ENCODE results near the gene SFMBT2.

The SFMBT2 gene

GRCh38 chr10:7424919-7425318, 14.1 kb upstream of the SFMBT2 start:
- TF ChIP-seq PKNOX1 (IDR thresholded peaks at IDR 0.05) (no peak), TARDBP (IDR thresholded peaks at IDR 0.05) (no peak), NFRKB (IDR thresholded peaks at IDR 0.05) (no peak), FOXK2 (IDR thresholded peaks at IDR 0.05) (no peak), BHLHE40 (IDR thresholded peaks at IDR 0.05; ENCODE audit: borderline replicate concordance) (no peak)
- POLR2A ChIA-PET = interaction anchor here (0.8 kb wide), 1 partner anchor 13 kb away, joined by 3 read pairs; no protein-coding TSS in a partner anchor
- DNase-seq (ENCODE audit: extremely low spot score) = no peak
- CTCF ChIA-PET = no interaction called here

- no peak for TF ChIP-seq FOXM1 (IDR thresholded peaks at IDR 0.05; ENCODE audit: borderline replicate concordance)
- no peak for TF ChIP-seq FOXA1 (IDR thresholded peaks at IDR 0.05)
- TF ChIP-seq LEF1 (IDR thresholded peaks at IDR 0.05; ENCODE audit: borderline replicate concordance) = no peak
- no peak for TF ChIP-seq ELF4 (IDR thresholded peaks at IDR 0.05)
- TF ChIP-seq ZNF384 (IDR thresholded peaks at IDR 0.05) = no peak
- TF ChIP-seq ARNT (IDR thresholded peaks at IDR 0.05) = no peak
- TF ChIP-seq SUZ12 (IDR thresholded peaks at IDR 0.05) = no peak
- TF ChIP-seq TARDBP (IDR thresholded peaks at IDR 0.05) = no peak
- TF ChIP-seq PKNOX1 (IDR thresholded peaks at IDR 0.05) = no peak
- no peak for TF ChIP-seq FOXK2 (IDR thresholded peaks at IDR 0.05)
- POLR2A ChIA-PET = interaction anchor here (0.8 to 0.9 kb wide), 2 partner anchors 13 to 14 kb away, joined by 3 to 4 read pairs; partner anchors contain the start of gene SFMBT2
- CTCF ChIA-PET = no interaction called here
- DNase-seq (ENCODE audit: extremely low spot score) = no peak
Observed at GRCh38 chr10:7424315-7424714, 13.5 kb upstream of the SFMBT2 start.

- POLR2A ChIA-PET = interaction anchor here (0.6 to 0.9 kb wide), 2 partner anchors 13 to 15 kb away, joined by 3 to 4 read pairs; partner anchors contain the start of gene SFMBT2
- CTCF ChIA-PET = interaction anchor here (0.8 kb wide), 1 partner anchor 123 kb away, joined by 3 read pairs; no protein-coding TSS in a partner anchor
- TF ChIP-seq TARDBP (IDR thresholded peaks at IDR 0.05) = no peak
- peak; percentile 62 for TF ChIP-seq PKNOX1 (IDR thresholded peaks at IDR 0.05)
- no peak for DNase-seq (ENCODE audit: extremely low spot score)
Observed at GRCh38 chr10:7423521-7423920, 12.7 kb upstream of the SFMBT2 start.

GRCh38 chr10:7421526-7421925, 10.7 kb upstream of the SFMBT2 start:
- no peak for DNase-seq (ENCODE audit: extremely low spot score)
- POLR2A ChIA-PET = no interaction called here
- no peak for TF ChIP-seq FOXK2 (IDR thresholded peaks at IDR 0.05)
- TF ChIP-seq HDGF (IDR thresholded peaks at IDR 0.05; ENCODE audit: borderline replicate concordance) = no peak
- TF ChIP-seq LEF1 (IDR thresholded peaks at IDR 0.05; ENCODE audit: borderline replicate concordance) = no peak
- no peak for TF ChIP-seq BHLHE40 (IDR thresholded peaks at IDR 0.05; ENCODE audit: borderline replicate concordance)
- no peak for TF ChIP-seq CTBP1 (IDR thresholded peaks at IDR 0.05; ENCODE audit: borderline replicate concordance)
- no peak for TF ChIP-seq L3MBTL2 (conservative IDR thresholded peaks at IDR 0.05)
- TF ChIP-seq FOXA1 (IDR thresholded peaks at IDR 0.05) = no peak
- no peak for TF ChIP-seq SP1 (IDR thresholded peaks at IDR 0.05)
- no peak for TF ChIP-seq TARDBP (IDR thresholded peaks at IDR 0.05)
- TF ChIP-seq PKNOX1 (IDR thresholded peaks at IDR 0.05) = no peak
- TF ChIP-seq SUZ12 (IDR thresholded peaks at IDR 0.05) = no peak
- TF ChIP-seq ARNT (IDR thresholded peaks at IDR 0.05) = no peak
- TF ChIP-seq ELF4 (IDR thresholded peaks at IDR 0.05) = no peak
- no peak for TF ChIP-seq ZNF384 (IDR thresholded peaks at IDR 0.05)
- CTCF ChIA-PET = interaction anchor here (0.6 kb wide), 1 partner anchor 673 kb away, joined by 4 read pairs; no protein-coding TSS in a partner anchor

GRCh38 chr10:7419998-7420397, 9.2 kb upstream of the SFMBT2 start:
- DNase-seq (ENCODE audit: extremely low spot score) = no peak
- CTCF ChIA-PET = interaction anchor here (0.5 to 0.6 kb wide), 2 partner anchors 9 to 263 kb away, joined by 3 read pairs; partner anchors contain the start of gene SFMBT2
- POLR2A ChIA-PET = interaction anchor here (0.7 to 1.3 kb wide), 3 partner anchors 8 to 106 kb away, joined by 3 read pairs; partner anchors contain the start of gene SFMBT2
- TF ChIP-seq FOXA1 (IDR thresholded peaks at IDR 0.05) (no peak), PKNOX1 (IDR thresholded peaks at IDR 0.05) (peak; percentile 55)

GRCh38 chr10:7417807-7418206, 7.0 kb upstream of the SFMBT2 start:
- DNase-seq (ENCODE audit: extremely low spot score) = no peak
- CTCF ChIA-PET = interaction anchor here (1.1 kb wide), 1 partner anchor 21 kb away, joined by 3 read pairs; no protein-coding TSS in a partner anchor
- TF ChIP-seq SUZ12 (IDR thresholded peaks at IDR 0.05) = no peak
- no peak for TF ChIP-seq ARNT (IDR thresholded peaks at IDR 0.05)
- TF ChIP-seq PKNOX1 (IDR thresholded peaks at IDR 0.05) = no peak
- no peak for TF ChIP-seq FOXM1 (IDR thresholded peaks at IDR 0.05; ENCODE audit: borderline replicate concordance)
- no peak for TF ChIP-seq CTBP1 (IDR thresholded peaks at IDR 0.05; ENCODE audit: borderline replicate concordance)
- no peak for TF ChIP-seq BHLHE40 (IDR thresholded peaks at IDR 0.05; ENCODE audit: borderline replicate concordance)
- TF ChIP-seq ELF4 (IDR thresholded peaks at IDR 0.05) = no peak
- TF ChIP-seq ZNF384 (IDR thresholded peaks at IDR 0.05) = no peak
- TF ChIP-seq TARDBP (IDR thresholded peaks at IDR 0.05) = no peak
- no peak for TF ChIP-seq LEF1 (IDR thresholded peaks at IDR 0.05; ENCODE audit: borderline replicate concordance)
- no peak for TF ChIP-seq NFRKB (IDR thresholded peaks at IDR 0.05)
- no peak for TF ChIP-seq L3MBTL2 (conservative IDR thresholded peaks at IDR 0.05)
- TF ChIP-seq FOXA1 (IDR thresholded peaks at IDR 0.05) = no peak
- no peak for TF ChIP-seq FOXK2 (IDR thresholded peaks at IDR 0.05)
- POLR2A ChIA-PET = no interaction called here

Data from HEK293T (cell line).